Osteocyte (in vitro differentiated cells): ENCODE results near the gene TM4SF1. TPM values are rescaled to one million over a fixed set of nuclear protein-coding genes. Genes with fewer than 3 reads are reported as not detected.

Source experiments
- DNase-seq: peaks from one replicate; pipeline ENCODE4 v3.0.0; 2021; ENCODE audit warnings: mixed read lengths; ENCODE audit not compliant: unreplicated experiment; ENCODE audit errors: extremely low spot score
- H3K27ac Mint-ChIP-seq: one replicate; pipeline ENCODE4 v1.8.0; 2021; ENCODE audit warnings: mild to moderate bottlenecking, mixed read lengths; ENCODE audit not compliant: unreplicated experiment
- H3K27me3 Mint-ChIP-seq: one replicate; pipeline ENCODE4 v1.8.0; 2021; ENCODE audit warnings: mixed read lengths; ENCODE audit not compliant: unreplicated experiment
- H3K36me3 Mint-ChIP-seq: one replicate; pipeline ENCODE4 v1.8.0; 2021; ENCODE audit warnings: mixed read lengths; ENCODE audit not compliant: unreplicated experiment
- H3K4me1 Mint-ChIP-seq: one replicate; pipeline ENCODE4 v1.8.0; 2021; ENCODE audit warnings: mixed read lengths; ENCODE audit not compliant: unreplicated experiment
- H3K4me3 Mint-ChIP-seq: one replicate; pipeline ENCODE4 v1.8.0; 2021; ENCODE audit warnings: mild to moderate bottlenecking, moderate library complexity, mixed read lengths; ENCODE audit not compliant: unreplicated experiment
- H3K9me3 Mint-ChIP-seq: one replicate; pipeline ENCODE4 v1.8.0; 2021; ENCODE audit warnings: mixed read lengths; ENCODE audit not compliant: unreplicated experiment
- total RNA-seq: library from RNA; stranded (reverse); gene quantifications from 2 replicates; pipeline ENCODE4 v1.2.1, GENCODE V29; 2021
- TF ChIP-seq, protein P1 (sequence below): fragments of 200-600 bp; sonication (generic); IDR thresholded peaks from 2 replicates; pipeline ENCODE4 v1.5.0; 2021; ENCODE audit warnings: antibody characterized with exemption, mild to moderate bottlenecking, moderate library complexity

The TM4SF1 gene
- total RNA-seq, 1 donor from 2014 or later: 120 TPM

GRCh38 chr3:149397528-149397927 lies 20.1 kb upstream of the TM4SF1 start:
- no peak overlapping the region for H3K27ac Mint-ChIP-seq
- H3K4me1 Mint-ChIP-seq: peaks cover 56% of the 10 kb centered on the region
- no peaks in the 10 kb centered on the region for H3K27me3 Mint-ChIP-seq

GRCh38 chr3:149396476-149396875 lies 19.0 kb upstream of the TM4SF1 start:
- Mint-ChIP-seq H3K4me1 (peaks cover 49% of the 10 kb centered on the region), H3K27me3 (no peaks in the 10 kb centered on the region), H3K9me3 (peaks cover 5% of the 10 kb centered on the region), H3K36me3 (no peaks in the 10 kb centered on the region), H3K27ac (peak overlapping the region; percentile 84), H3K4me3 (no peak overlapping the region)
- TF ChIP-seq, protein P1, sequence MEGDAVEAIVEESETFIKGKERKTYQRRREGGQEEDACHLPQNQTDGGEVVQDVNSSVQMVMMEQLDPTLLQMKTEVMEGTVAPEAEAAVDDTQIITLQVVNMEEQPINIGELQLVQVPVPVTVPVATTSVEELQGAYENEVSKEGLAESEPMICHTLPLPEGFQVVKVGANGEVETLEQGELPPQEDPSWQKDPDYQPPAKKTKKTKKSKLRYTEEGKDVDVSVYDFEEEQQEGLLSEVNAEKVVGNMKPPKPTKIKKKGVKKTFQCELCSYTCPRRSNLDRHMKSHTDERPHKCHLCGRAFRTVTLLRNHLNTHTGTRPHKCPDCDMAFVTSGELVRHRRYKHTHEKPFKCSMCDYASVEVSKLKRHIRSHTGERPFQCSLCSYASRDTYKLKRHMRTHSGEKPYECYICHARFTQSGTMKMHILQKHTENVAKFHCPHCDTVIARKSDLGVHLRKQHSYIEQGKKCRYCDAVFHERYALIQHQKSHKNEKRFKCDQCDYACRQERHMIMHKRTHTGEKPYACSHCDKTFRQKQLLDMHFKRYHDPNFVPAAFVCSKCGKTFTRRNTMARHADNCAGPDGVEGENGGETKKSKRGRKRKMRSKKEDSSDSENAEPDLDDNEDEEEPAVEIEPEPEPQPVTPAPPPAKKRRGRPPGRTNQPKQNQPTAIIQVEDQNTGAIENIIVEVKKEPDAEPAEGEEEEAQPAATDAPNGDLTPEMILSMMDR: no peak
- no peak for DNase-seq

More at GRCh38 chr3:149397528-149397927, 20.1 kb upstream of the TM4SF1 start:
- TF ChIP-seq, protein P1: no peak
- Mint-ChIP-seq H3K4me3 (no peak overlapping the region), H3K36me3 (peaks cover 3% of the 10 kb centered on the region), H3K9me3 (peaks cover 5% of the 10 kb centered on the region)
- no peak for DNase-seq

- TF ChIP-seq, protein P1: no peak
- Mint-ChIP-seq H3K4me1 (peaks cover 42% of the 10 kb centered on the region), H3K27me3 (no peaks in the 10 kb centered on the region), H3K4me3 (peak overlapping the region; percentile 33), H3K9me3 (no peaks in the 10 kb centered on the region), H3K27ac (peak overlapping the region; percentile 84), H3K36me3 (no peaks in the 10 kb centered on the region)
- DNase-seq: peak; percentile 90
These were observed 17.9 kb upstream of the TM4SF1 start for GRCh38 chr3:149395107-149396089.

GRCh38 chr3:149393345-149394160 lies 16.1 kb upstream of the TM4SF1 start:
- H3K36me3 Mint-ChIP-seq: no peaks in the 10 kb centered on the region
- H3K27me3 Mint-ChIP-seq: no peaks in the 10 kb centered on the region
- peak overlapping the region; percentile 64 for H3K27ac Mint-ChIP-seq
- H3K4me3 Mint-ChIP-seq: no peak overlapping the region
- TF ChIP-seq, protein P1: peak; percentile 95
- peaks cover 5% of the 10 kb centered on the region for H3K9me3 Mint-ChIP-seq
- peaks cover 37% of the 10 kb centered on the region for H3K4me1 Mint-ChIP-seq
- no peak for DNase-seq
